Fibroblast of mammary gland (primary cell): ENCODE results near the gene KLHL5.

Experiments
- DNase-seq: peaks from one replicate; pipeline ENCODE4 v3.0.0-alpha.2; 2010; ENCODE audit warnings: low read depth
- H3K4me3 ChIP-seq: 2 replicates; pipeline ENCODE4 v1.5.1; 2011; ENCODE audit warnings: low read depth, mild to moderate bottlenecking, low read length, moderate library complexity; ENCODE audit not compliant: control insufficient read depth
- TF ChIP-seq, protein P1 (sequence below): conservative IDR thresholded peaks from 2 replicates; pipeline ENCODE4 v1.5.1; 2011; ENCODE audit warnings: low read depth, low read length, inconsistent platforms; ENCODE audit not compliant: control insufficient read depth, insufficient read depth

The KLHL5 gene

GRCh38 chr4:39061457-39061856 lies 575 bp upstream of the KLHL5 start:
- TF ChIP-seq, protein P1, sequence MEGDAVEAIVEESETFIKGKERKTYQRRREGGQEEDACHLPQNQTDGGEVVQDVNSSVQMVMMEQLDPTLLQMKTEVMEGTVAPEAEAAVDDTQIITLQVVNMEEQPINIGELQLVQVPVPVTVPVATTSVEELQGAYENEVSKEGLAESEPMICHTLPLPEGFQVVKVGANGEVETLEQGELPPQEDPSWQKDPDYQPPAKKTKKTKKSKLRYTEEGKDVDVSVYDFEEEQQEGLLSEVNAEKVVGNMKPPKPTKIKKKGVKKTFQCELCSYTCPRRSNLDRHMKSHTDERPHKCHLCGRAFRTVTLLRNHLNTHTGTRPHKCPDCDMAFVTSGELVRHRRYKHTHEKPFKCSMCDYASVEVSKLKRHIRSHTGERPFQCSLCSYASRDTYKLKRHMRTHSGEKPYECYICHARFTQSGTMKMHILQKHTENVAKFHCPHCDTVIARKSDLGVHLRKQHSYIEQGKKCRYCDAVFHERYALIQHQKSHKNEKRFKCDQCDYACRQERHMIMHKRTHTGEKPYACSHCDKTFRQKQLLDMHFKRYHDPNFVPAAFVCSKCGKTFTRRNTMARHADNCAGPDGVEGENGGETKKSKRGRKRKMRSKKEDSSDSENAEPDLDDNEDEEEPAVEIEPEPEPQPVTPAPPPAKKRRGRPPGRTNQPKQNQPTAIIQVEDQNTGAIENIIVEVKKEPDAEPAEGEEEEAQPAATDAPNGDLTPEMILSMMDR: no peak
- no peak for DNase-seq
- no peak overlapping the region for H3K4me3 ChIP-seq

DNA sequence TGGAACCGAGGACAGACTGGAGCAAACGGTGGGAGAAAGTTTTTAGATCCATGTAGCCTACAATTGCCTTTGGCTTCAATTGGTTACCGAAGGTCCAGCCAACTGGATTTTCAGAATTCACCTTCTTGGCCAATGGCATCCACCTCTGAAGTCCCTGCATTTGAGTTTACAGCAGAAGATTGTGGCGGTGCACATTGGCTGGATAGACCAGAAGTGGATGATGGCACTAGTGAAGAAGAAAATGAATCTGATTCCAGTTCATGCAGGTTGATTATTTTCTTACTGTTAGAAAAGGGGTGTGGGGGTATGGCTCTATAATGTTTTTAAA lies 702 bp downstream of the KLHL5 start:
- no peak overlapping the region for H3K4me3 ChIP-seq
- TF ChIP-seq, protein P1: no peak
- DNase-seq: no peak

GRCh38 chr4:39063430-39063829 lies 1.4 kb downstream of the KLHL5 start:
- DNase-seq: no peak
- TF ChIP-seq, protein P1: no peak
- H3K4me3 ChIP-seq: no peak overlapping the region

GRCh38 chr4:39066371-39066770 lies 4.3 kb downstream of the KLHL5 start:
- H3K4me3 ChIP-seq: no peak overlapping the region
- DNase-seq: no peak
- TF ChIP-seq, protein P1: no peak

DNA sequence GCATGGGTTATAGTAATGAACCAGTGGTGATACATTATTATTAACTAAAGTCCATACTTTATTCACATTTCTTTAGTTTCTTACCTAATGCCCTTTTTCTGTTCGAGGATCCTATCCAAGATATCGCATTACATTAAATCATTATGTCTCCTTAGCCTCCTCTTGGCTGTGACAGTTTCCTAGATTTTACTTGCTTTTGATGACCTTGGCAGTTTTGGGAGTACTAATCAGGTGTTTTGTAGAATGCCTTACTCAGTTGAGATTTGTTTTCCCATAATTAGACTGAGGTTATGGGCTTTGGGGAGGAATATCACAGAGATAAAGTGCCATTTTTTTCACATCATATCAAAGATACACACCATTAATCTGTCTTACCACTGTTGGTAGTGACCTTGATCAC lies 5.0 kb downstream of the KLHL5 start:
- no peak overlapping the region for H3K4me3 ChIP-seq
- no peak for DNase-seq
- TF ChIP-seq, protein P1: no peak

DNA sequence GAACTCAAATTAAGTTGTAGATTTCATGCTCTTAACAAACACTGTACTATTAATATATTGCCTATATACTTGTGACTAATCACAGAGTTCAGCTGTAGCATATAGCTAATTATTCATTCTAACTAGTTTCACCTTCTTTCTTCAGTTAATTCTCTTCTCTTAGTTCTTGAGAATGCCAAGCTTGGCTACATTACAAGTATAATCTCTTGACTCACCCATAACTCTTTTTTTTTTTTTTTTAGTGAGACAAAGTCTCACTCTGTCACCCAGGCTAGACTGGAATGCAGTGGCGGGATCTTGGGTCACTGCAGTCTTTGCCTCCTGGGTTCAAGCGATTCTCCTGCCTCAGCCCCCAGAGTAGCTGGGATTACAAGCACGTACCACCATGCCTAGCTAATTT lies 5.4 kb downstream of the KLHL5 start:
- no peak for DNase-seq
- TF ChIP-seq, protein P1: no peak
- H3K4me3 ChIP-seq: no peak overlapping the region

DNA sequence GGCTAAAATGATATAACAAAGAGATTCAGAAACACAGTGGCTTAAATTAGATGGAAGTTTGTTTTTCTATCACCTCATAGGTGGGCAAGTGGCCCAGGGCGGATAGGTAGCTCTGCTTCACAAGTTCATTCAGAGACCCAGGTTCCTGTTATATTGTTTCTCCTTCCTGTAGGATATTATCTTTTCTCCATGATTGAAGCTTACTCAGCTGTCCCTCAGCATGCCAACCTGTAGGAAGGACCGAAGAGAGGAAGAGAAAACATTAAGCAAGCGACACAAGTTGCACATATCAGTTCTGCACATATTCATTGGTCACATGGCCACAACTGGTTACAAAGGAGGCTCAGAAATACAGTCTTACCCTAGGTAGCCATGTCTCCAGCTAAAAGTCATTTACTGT lies 6.9 kb downstream of the KLHL5 start:
- no peak for DNase-seq
- no peak overlapping the region for H3K4me3 ChIP-seq
- TF ChIP-seq, protein P1: no peak
